HG03175 (cell line): ENCODE measurements around the gene THPO.

ENCODE experiments used
- ATAC-seq: cut with Tn5 transposase; IDR thresholded peaks from one replicate; pipeline ENCODE4 v1.9.1; 2021; ENCODE audit warnings: mild to moderate bottlenecking, moderate library complexity; ENCODE audit not compliant: unreplicated experiment

Gene THPO

GRCh38 chr3:184368116-184368515 lies 9.9 kb downstream of the THPO start:
- no peak for ATAC-seq

GRCh38 chr3:184366619-184367289 lies 11.3 kb downstream of the THPO start:
- ATAC-seq, result no peak

- ATAC-seq, result peak; percentile 85
Observed at GRCh38 chr3:184362668-184363546, 15.1 kb downstream of the THPO start.

GRCh38 chr3:184361932-184362667 lies 15.9 kb downstream of the THPO start:
- peak; percentile 10 for ATAC-seq

- ATAC-seq, result peak; percentile 33
Observed at GRCh38 chr3:184361532-184361931, 16.5 kb downstream of the THPO start, which contains the start of the genes CLCN2 and POLR2H. TSS of gene CLCN2 (minus strand) at chr3:184361605. CDS start at chr3:184361479, 126 bp downstream. TSS of gene POLR2H (plus strand) at chr3:184361710. CDS start at chr3:184363493, 1,783 bp downstream.

GRCh38 chr3:184360929-184361531 lies 17.0 kb downstream of the THPO start:
- peak; percentile 3 for ATAC-seq

- no peak for ATAC-seq
Observed at GRCh38 chr3:184360070-184360928, 17.7 kb downstream of the THPO start.

- ATAC-seq, result no peak
Observed at GRCh38 chr3:184359610-184360009, 18.4 kb downstream of the THPO start.

GRCh38 chr3:184358921-184359350 lies 19.1 kb downstream of the THPO start:
- no peak for ATAC-seq

GRCh38 chr3:184358124-184358767 lies 19.8 kb downstream of the THPO start:
- ATAC-seq, result no peak

- ATAC-seq, result no peak
Observed at GRCh38 chr3:184357248-184358123, 20.5 kb downstream of the THPO start.

- ATAC-seq, result no peak
Observed at GRCh38 chr3:184355261-184356040, 22.6 kb downstream of the THPO start.

GRCh38 chr3:184354754-184355153 lies 23.3 kb downstream of the THPO start:
- ATAC-seq, result no peak

- ATAC-seq, result peak; percentile 42
Observed at GRCh38 chr3:184354121-184354728, 23.8 kb downstream of the THPO start.

GRCh38 chr3:184353546-184353941 lies 24.5 kb downstream of the THPO start:
- ATAC-seq, result no peak

- no peak for ATAC-seq
Observed at GRCh38 chr3:184352897-184353545, 25.0 kb downstream of the THPO start.
